SK-N-SH (cell line): ENCODE measurements around the gene GALNT18. TPM values are rescaled to one million over a fixed set of nuclear protein-coding genes. Genes with fewer than 3 reads are reported as not detected.

Experiments used
- CTCF ChIA-PET: fragments of 300-600, 350-600 bp; formaldehyde crosslinking; extraction: SDS; loops from one replicate; lab custom pipeline; 2021; lab: Yijun Ruan, JAX
- POLR2A ChIA-PET: fragments of 350-600 bp; sonication (Branson Sonifier 250); formaldehyde crosslinking; extraction: SDS; loops from one replicate; lab custom pipeline; 2020; ENCODE audit warnings: antibody characterized with exemption, inconsistent platforms; lab: Yijun Ruan, JAX
- DNase-seq: peaks from one replicate; pipeline ENCODE4 v3.0.0; 2012
- H2AFZ ChIP-seq: fragments of 200-600 bp; sonication (generic); 2 replicates; pipeline ENCODE4 v1.8.1; 2016; ENCODE audit warnings: antibody characterized with exemption, mild to moderate bottlenecking, low read depth
- H3F3A ChIP-seq: fragments of 200-600 bp; sonication (generic); replicated peaks from 2 replicates; pipeline ENCODE3; 2016; ENCODE audit warnings: antibody characterized with exemption, mild to moderate bottlenecking; ENCODE audit not compliant: insufficient read depth
- H3K27ac ChIP-seq, 2 experiments: fragments of 200-500 bp in 1 of 2; fragments of 200-600 bp in 1 of 2; sonication (Bioruptor generic) in 1 of 2; sonication (generic), shearing (Covaris generic) in 1 of 2; 2 replicates each; pipeline versions ENCODE4 v1.5.1 to v1.6.1; 2014 to 2016; ENCODE audit warnings: low read depth in 2 of 2, inconsistent platforms in 1 of 2, low read length in 1 of 2, mild to moderate bottlenecking in 1 of 2, mixed read lengths in 1 of 2
- H3K27me3 ChIP-seq: fragments of 200-600 bp; sonication (generic), shearing (Covaris generic); 2 replicates; pipeline ENCODE4 v1.6.1; 2016; ENCODE audit warnings: mixed run types; ENCODE audit not compliant: insufficient read depth
- H3K36me3 ChIP-seq, 2 experiments: fragments of 200-500 bp in 1 of 2; fragments of 200-600 bp in 1 of 2; sonication (Bioruptor generic) in 1 of 2; sonication (generic) in 1 of 2; replicated peaks in 1 of 2; 2 replicates each; pipeline versions ENCODE3 to v1.5.1; 2014 to 2016; ENCODE audit warnings: low read length in 1 of 2, mild to moderate bottlenecking in 1 of 2; ENCODE audit not compliant: insufficient read depth in 2 of 2, control insufficient read depth in 1 of 2
- H3K4me1 ChIP-seq, 2 experiments: fragments of 200-500 bp in 1 of 2; fragments of 200-600 bp in 1 of 2; sonication (Bioruptor generic) in 1 of 2; sonication (generic), shearing (Covaris generic) in 1 of 2; 2 replicates each; pipeline versions ENCODE4 v1.5.1 to v1.6.1; 2014 to 2016; ENCODE audit warnings: low read depth in 1 of 2, low read length in 1 of 2, mixed run types in 1 of 2; ENCODE audit not compliant: insufficient read depth in 2 of 2, control insufficient read depth in 1 of 2
- H3K4me2 ChIP-seq: fragments of 200-600 bp; sonication (generic), shearing (Covaris generic); 2 replicates; pipeline ENCODE4 v1.6.1; 2017; ENCODE audit warnings: mixed run types
- H3K4me3 ChIP-seq, 2 experiments: fragments of 200-500 bp in 1 of 2; fragments of 200-600 bp in 1 of 2; sonication (Bioruptor generic) in 1 of 2; sonication (generic), shearing (Covaris generic) in 1 of 2; 2 replicates each; pipeline versions ENCODE4 v1.5.1 to v1.8.1; 2014 to 2016; ENCODE audit warnings: low read depth in 2 of 2, inconsistent platforms in 1 of 2, low read length in 1 of 2, mild to moderate bottlenecking in 1 of 2, mixed read lengths in 1 of 2, moderate library complexity in 1 of 2
- H3K79me2 ChIP-seq: fragments of 200-600 bp; sonication (generic); 2 replicates; pipeline ENCODE4 v1.8.1; 2017; ENCODE audit warnings: mild to moderate bottlenecking; ENCODE audit not compliant: insufficient read depth
- H3K9ac ChIP-seq: fragments of 200-600 bp; sonication (generic); 2 replicates; pipeline ENCODE4 v1.6.1; 2017; ENCODE audit warnings: mixed run types
- H3K9me2 ChIP-seq: fragments of 200-600 bp; sonication (generic); 2 replicates; pipeline ENCODE4 v1.6.1; 2017; ENCODE audit warnings: mixed run types
- H3K9me3 ChIP-seq: fragments of 200-600 bp; sonication (generic); 2 replicates; pipeline ENCODE4 v1.6.1; 2017; ENCODE audit warnings: mixed run types, mild to moderate bottlenecking, moderate library complexity
- H4K20me1 ChIP-seq: fragments of 200-600 bp; sonication (generic); 2 replicates; pipeline ENCODE4 v1.6.1; 2017; ENCODE audit warnings: mild to moderate bottlenecking, mixed run types; ENCODE audit not compliant: insufficient read depth
- ELF1 ChIP-seq: IDR thresholded peaks from 2 replicates; pipeline ENCODE4 v1.4.0; 2012
- EP300 ChIP-seq, 2 experiments: IDR thresholded peaks; 2 replicates each; pipeline versions ENCODE4 v1.4.0 to v1.6.1; 2012; ENCODE audit warnings: borderline replicate concordance in 1 of 2, low read depth in 1 of 2, low read length in 1 of 2
- EZH2phosphoT487 ChIP-seq: fragments of 200-600 bp; sonication (generic); IDR thresholded peaks from 2 replicates; pipeline ENCODE4 v1.6.1; 2017; ENCODE audit warnings: low read depth, mixed run types, mild to moderate bottlenecking, antibody characterized with exemption, moderate library complexity, borderline replicate concordance
- MXI1 ChIP-seq: IDR thresholded peaks from 2 replicates; pipeline ENCODE4 v1.6.1; 2012; ENCODE audit warnings: mild to moderate bottlenecking, low read depth, low read length, improper control_type of control experiment
- NFIC ChIP-seq: IDR thresholded peaks from 2 replicates; pipeline ENCODE4 v1.4.0; 2012; ENCODE audit warnings: borderline replicate concordance
- REST ChIP-seq: IDR thresholded peaks from 2 replicates; pipeline ENCODE4 v1.6.1; 2012; ENCODE audit warnings: mild to moderate bottlenecking, low read depth, low read length, moderate library complexity
- SIN3A ChIP-seq: IDR thresholded peaks from 2 replicates; pipeline ENCODE4 v1.6.1; 2012; ENCODE audit warnings: low read depth, mild to moderate bottlenecking, low read length, moderate library complexity, borderline replicate concordance
- TAF1 ChIP-seq: IDR thresholded peaks from 2 replicates; pipeline ENCODE4 v1.6.1; 2012; ENCODE audit warnings: low read depth, mild to moderate bottlenecking, low read length, moderate library complexity, borderline replicate concordance
- TEAD4 ChIP-seq: IDR thresholded peaks from 2 replicates; pipeline ENCODE4 v1.4.0; 2012; ENCODE audit warnings: mild to moderate bottlenecking, borderline replicate concordance; ENCODE audit not compliant: insufficient read depth
- USF1 ChIP-seq: IDR thresholded peaks from 2 replicates; pipeline ENCODE4 v1.4.0; 2012; ENCODE audit warnings: low read depth, borderline replicate concordance
- WGBS: methylation state at CpG from one replicate; pipeline ENCODE4 v1.1.6; 2017; ENCODE audit warnings: low lambda C conversion rate; 5-methylcytosine and 5-hydroxymethylcytosine counted together
- polyA plus RNA-seq, 3 experiments: library from polyadenylated mRNA; depleted of rRNA; stranded (reverse); fragments of >200 nt; gene quantifications; 2 replicates each; pipeline ENCODE4 v1.2.3, GENCODE V29; 2012

The GALNT18 gene
- polyA plus RNA-seq, 1 of the 3 experiments (the other 2 are of a cell fraction), result 0.64 TPM

GRCh38 chr11:11605181-11605580 lies 16.6 kb downstream of the GALNT18 start:
- Histone ChIP-seq H3K9me3 (no peaks in the 10 kb centered on the region), H3K4me2 (no peak overlapping the region), H4K20me1 (no peaks in the 10 kb centered on the region), H3K4me3 (no peak overlapping the region), H3K9ac (no peak overlapping the region), H3K27ac (no peak overlapping the region), H3K9me2 (no peaks in the 10 kb centered on the region), H2AFZ (no peak overlapping the region), H3F3A (no peaks in the 10 kb centered on the region), H3K27me3 (no peaks in the 10 kb centered on the region), H3K36me3 (no peaks in the 10 kb centered on the region), H3K79me2 (no peaks in the 10 kb centered on the region), H3K4me1 (no peaks in the 10 kb centered on the region; a peak in 1 of 4 replicates)
- CTCF ChIA-PET, result no interaction called here
- POLR2A ChIA-PET, result no interaction called here
- 71% methylated on average over 5 of the region's 6 CpGs for WGBS
- DNase-seq, result no peak
- no peak for TF ChIP-seq TAF1
- no peak for TF ChIP-seq MXI1
- TF ChIP-seq USF1, result no peak
- TF ChIP-seq EZH2phosphoT487, result no peak
- no peak for TF ChIP-seq EP300 (IDR thresholded peaks at IDR 0.05; ENCODE audit: borderline replicate concordance in 1 of 2, low read depth in 1 of 2, low read length in 1 of 2)
- no peak for TF ChIP-seq SIN3A

GRCh38 chr11:11604370-11604990 lies 17.3 kb downstream of the GALNT18 start:
- no peaks in the 10 kb centered on the region for H4K20me1 ChIP-seq
- H3K9me2 ChIP-seq, result no peaks in the 10 kb centered on the region
- no peak for DNase-seq
- CTCF ChIA-PET, result no interaction called here
- WGBS, result 72% methylated on average over 6 of the region's 7 CpGs
- no peak for TF ChIP-seq NFIC
- TF ChIP-seq ELF1, result no peak
- TF ChIP-seq TEAD4, result no peak
- TF ChIP-seq USF1, result no peak
- TF ChIP-seq REST, result no peak
- no peaks in the 10 kb centered on the region; a peak in 1 of 4 replicates for H3K4me1 ChIP-seq
- H3K36me3 ChIP-seq, result no peaks in the 10 kb centered on the region
- H3K27me3 ChIP-seq, result no peaks in the 10 kb centered on the region
- no peaks in the 10 kb centered on the region for H3K9me3 ChIP-seq
- H3K27ac ChIP-seq, result no peak overlapping the region
- H3K9ac ChIP-seq, result no peak overlapping the region
- H3F3A ChIP-seq, result no peaks in the 10 kb centered on the region
- POLR2A ChIA-PET, result no interaction called here
- no peak overlapping the region for H3K4me3 ChIP-seq
- no peaks in the 10 kb centered on the region for H3K79me2 ChIP-seq
- H3K4me2 ChIP-seq, result no peak overlapping the region
- no peak overlapping the region for H2AFZ ChIP-seq
